Mononuclear cell (primary cell): ENCODE data around the gene CCDC177. TPM values are rescaled to one million over a fixed set of nuclear protein-coding genes. Genes with fewer than 3 reads are reported as not detected.

Experiments
- H3K27me3 ChIP-seq: 2 replicates; pipeline ENCODE4 v1.6.0; 2011; ENCODE audit warnings: low read length, control low read depth; ENCODE audit not compliant: insufficient read depth
- H3K4me1 ChIP-seq: 2 replicates; pipeline ENCODE4 v1.5.1; 2011; ENCODE audit warnings: mild to moderate bottlenecking, low read length, control low read depth; ENCODE audit not compliant: insufficient read depth
- H3K4me3 ChIP-seq: 2 replicates; pipeline ENCODE4 v1.5.1; 2011; ENCODE audit warnings: mild to moderate bottlenecking, low read length, moderate library complexity
- H3K9me3 ChIP-seq: 2 replicates; pipeline ENCODE4 v1.5.1; 2011; ENCODE audit warnings: low read depth, mild to moderate bottlenecking, control low read depth, low read length
- total RNA-seq: library from RNA; depleted of rRNA; stranded (reverse); fragments of >200 nt; gene quantifications from one replicate; pipeline ENCODE4 v1.2.3, GENCODE V29; 2012

CCDC177 gene
- total RNA-seq, 1 donor: not detected

DNA sequence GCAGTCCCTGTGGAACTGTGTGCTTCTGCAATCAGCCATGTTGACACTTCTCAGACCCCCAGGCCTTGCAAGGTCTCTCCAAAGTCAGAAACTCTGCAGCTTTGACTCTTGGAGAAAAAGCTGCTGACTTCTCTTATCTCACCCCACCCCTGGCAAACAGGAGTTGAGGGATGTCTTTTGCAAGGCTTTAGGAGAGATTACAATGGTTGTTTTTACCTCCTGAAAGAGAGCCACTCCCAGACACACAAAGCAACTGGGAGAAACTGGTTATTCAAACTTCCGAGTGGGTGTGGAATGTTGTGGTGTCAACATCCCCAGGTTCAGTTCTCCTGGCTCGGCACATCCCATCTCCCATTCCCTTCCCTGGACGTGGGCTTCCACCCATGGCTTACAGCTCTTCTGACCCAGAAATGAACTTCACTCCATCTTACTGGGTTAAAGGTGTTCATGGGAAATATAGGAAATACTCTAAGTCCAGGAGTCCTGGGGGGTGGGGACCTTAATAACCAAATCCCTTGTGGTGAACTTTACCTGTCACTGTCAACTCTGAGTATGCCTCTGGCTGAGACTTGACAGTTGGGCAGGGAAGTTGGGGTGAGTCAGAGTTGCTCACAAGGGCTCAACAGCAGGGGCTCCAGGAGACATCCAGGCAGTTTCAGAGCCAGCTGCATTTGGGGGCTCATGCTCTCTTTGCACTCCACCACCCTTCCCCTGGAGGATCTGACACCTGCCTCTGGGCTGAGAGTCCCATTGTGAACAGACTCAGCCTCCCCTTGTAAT, 41.9 kb downstream of the CCDC177 start:
- H3K9me3 ChIP-seq: no peaks in the 10 kb centered on the region
- no peak overlapping the region for H3K4me3 ChIP-seq
- H3K27me3 ChIP-seq: peaks cover 3% of the 10 kb centered on the region
- peaks cover 7% of the 10 kb centered on the region for H3K4me1 ChIP-seq

DNA sequence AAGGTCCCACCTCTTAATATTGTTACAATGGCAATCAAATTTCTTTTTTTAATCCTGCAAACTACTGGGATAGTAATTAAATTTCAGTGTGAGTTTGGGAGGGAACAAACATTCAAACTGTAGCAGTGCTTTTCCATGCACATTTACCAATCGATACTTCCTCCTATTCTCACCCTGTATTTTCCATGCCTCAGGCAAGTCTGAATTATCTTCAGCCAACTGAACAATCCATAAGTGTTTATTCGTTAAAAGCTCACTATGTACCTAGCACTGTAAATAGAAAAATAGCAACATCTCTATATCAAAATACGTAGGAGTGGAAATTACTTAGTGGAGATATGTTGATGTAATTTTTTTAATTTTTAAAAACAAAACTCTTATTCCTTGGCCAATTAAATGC, 43.5 kb downstream of the CCDC177 start:
- H3K27me3 ChIP-seq: no peaks in the 10 kb centered on the region
- no peaks in the 10 kb centered on the region for H3K4me1 ChIP-seq
- H3K9me3 ChIP-seq: no peaks in the 10 kb centered on the region
- no peak overlapping the region for H3K4me3 ChIP-seq

DNA sequence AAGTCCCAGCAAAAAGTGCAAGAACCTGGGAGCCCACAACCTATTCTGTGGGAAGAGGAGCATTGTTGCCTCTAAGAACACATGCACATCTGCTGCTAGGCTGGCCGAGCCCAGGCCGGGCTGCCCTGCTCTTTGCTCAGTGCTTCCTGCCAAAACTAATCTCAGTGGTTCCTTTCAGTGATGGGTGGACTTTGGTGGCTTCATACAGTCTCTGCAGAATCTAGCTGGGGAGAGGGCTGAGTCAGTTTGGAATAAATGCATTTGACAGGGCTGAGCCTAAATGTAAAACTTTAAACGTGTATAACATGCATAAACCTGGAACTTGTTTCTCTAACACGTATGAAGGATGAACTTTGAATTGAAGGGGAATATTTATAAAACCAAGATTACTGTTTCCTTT, 44.6 kb downstream of the CCDC177 start:
- Histone ChIP-seq H3K9me3 (no peaks in the 10 kb centered on the region), H3K27me3 (no peaks in the 10 kb centered on the region), H3K4me3 (no peak overlapping the region), H3K4me1 (no peaks in the 10 kb centered on the region)

DNA sequence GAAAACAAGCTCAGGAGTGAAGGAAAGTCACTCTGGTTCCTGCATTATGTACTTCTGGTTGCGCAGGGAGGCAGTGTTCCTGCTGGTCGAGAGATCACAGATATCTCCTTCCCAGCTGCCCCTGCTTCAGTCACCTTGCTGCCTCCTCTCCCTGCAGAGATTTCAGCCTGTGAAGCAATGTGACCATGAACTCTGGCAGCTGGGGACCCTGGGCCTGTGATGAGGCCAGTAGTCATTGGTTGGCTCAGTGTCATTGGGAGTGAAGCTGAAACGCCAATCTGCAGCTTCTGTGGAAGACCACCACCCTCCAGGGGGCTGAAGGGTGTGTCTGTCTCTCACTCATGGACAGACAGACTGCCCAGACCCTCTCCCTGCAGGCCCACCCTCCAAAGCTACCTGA, 45.1 kb downstream of the CCDC177 start:
- no peaks in the 10 kb centered on the region for H3K4me1 ChIP-seq
- H3K4me3 ChIP-seq: no peak overlapping the region
- H3K27me3 ChIP-seq: no peaks in the 10 kb centered on the region
- no peaks in the 10 kb centered on the region for H3K9me3 ChIP-seq

GRCh38 chr14:69528930-69529329, 45.7 kb downstream of the CCDC177 start:
- Histone ChIP-seq H3K9me3 (no peaks in the 10 kb centered on the region), H3K27me3 (no peaks in the 10 kb centered on the region)

DNA sequence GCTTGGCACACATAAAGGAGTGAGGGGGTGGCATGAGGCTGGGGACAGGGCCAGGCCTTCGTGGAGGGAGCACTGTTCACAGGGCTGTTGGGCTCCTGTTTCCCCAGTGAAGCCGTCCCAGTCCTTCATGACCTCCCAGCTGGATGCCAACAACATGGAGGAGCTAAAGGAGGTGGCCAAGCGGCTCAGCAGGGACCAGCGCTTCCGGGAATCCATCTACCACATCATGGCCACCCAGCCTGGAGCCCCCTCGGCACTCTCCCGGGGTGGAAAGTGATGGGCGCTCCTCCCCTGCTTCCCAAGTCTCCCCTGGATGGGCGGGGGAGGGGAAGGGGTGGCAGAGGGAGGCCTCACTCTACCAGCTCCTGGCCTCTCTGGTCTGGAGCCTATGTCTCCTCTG, 46.5 kb downstream of the CCDC177 start:
- H3K4me3 ChIP-seq: no peak overlapping the region
- no peaks in the 10 kb centered on the region for H3K4me1 ChIP-seq
- H3K27me3 ChIP-seq: no peaks in the 10 kb centered on the region
- no peaks in the 10 kb centered on the region for H3K9me3 ChIP-seq

More at GRCh38 chr14:69528930-69529329, 45.7 kb downstream of the CCDC177 start:
- Histone ChIP-seq H3K4me3 (no peak overlapping the region), H3K4me1 (no peaks in the 10 kb centered on the region)

DNA sequence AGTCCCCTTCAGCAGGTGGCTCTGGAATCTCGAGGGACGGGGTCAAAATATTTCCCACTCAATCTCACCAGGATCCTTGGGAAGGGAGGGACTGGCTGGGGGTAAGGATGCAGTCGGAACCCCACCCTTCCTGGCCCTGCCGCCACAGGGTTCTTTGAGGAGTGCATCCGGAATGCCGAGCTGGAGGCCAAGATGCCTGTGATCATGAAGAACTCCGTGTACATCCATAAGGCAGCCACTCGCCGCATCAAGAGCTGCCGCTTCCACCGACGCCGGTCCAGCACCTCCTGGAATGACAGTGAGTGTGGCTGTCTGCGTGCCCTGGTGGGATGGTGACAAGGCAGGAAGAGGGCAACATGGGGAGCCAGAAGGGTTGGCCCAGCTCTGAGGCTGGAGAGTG, 47.0 kb downstream of the CCDC177 start:
- Histone ChIP-seq H3K4me1 (no peaks in the 10 kb centered on the region), H3K4me3 (no peak overlapping the region), H3K9me3 (no peaks in the 10 kb centered on the region), H3K27me3 (no peaks in the 10 kb centered on the region)

GRCh38 chr14:69525896-69526295, 48.8 kb downstream of the CCDC177 start:
- H3K9me3 ChIP-seq: no peaks in the 10 kb centered on the region
- no peaks in the 10 kb centered on the region for H3K4me1 ChIP-seq
- H3K27me3 ChIP-seq: no peaks in the 10 kb centered on the region
- H3K4me3 ChIP-seq: no peak overlapping the region

DNA sequence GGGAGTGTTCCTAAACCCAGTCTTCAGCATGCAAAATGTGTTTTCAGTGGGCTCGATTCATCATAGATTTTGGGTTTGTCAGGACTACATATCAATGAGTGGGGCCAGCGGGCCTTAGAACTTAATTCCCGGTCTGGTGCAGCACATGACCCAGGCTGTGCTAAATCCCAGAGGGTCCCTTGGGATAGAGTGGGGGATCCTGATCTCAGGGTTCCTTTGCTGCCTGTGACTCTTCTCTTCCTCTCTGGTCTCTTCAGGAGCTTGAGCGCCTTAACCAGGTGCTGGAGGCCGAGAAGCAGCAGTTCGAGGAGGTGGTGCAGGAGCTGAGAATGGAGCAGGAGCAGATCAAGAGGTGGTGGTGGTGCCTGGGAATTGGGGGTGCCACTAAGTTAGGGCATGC, 52.6 kb downstream of the CCDC177 start:
- Histone ChIP-seq H3K4me3 (no peak overlapping the region), H3K27me3 (no peaks in the 10 kb centered on the region), H3K4me1 (no peaks in the 10 kb centered on the region), H3K9me3 (no peaks in the 10 kb centered on the region)

Other genes with a start within 250 kb of the CCDC177 start
- 61.7 TPM for gene ERH, start 176.6 kb downstream of the CCDC177 start, total RNA-seq
- gene SLC39A9, start 176.2 kb downstream of the CCDC177 start, total RNA-seq: 37.2 TPM
- gene PLEKHD1, start 90.1 kb downstream of the CCDC177 start, total RNA-seq: 0.31 TPM
- 63.2 TPM for gene SUSD6, start 36.7 kb upstream of the CCDC177 start, total RNA-seq
- 920 TPM for gene SRSF5, start 192.3 kb upstream of the CCDC177 start, total RNA-seq
- not detected for gene SLC10A1, start 222.4 kb upstream of the CCDC177 start, total RNA-seq